ENCODE results near the gene PLCH1.

DNA sequence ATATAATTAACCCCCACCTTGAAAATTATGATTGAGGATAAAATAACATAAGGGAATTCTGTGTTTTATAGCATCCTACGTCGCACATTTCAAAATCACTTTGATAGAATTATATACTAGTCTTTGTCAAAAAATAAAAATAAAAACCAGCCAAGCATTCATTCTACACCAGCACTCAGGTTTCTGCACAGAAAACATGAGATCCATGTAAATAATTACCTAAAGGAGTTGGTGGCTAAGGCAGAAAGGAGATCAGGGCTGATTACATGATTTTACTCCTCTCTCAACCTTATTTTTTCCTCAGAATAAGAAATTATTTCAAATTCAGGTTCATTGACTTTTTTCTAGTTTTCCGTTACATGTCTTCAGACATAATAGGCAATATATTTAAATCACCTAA is 194.5 kb downstream of the PLCH1 start:
- TF ChIP-seq, protein P1, sequence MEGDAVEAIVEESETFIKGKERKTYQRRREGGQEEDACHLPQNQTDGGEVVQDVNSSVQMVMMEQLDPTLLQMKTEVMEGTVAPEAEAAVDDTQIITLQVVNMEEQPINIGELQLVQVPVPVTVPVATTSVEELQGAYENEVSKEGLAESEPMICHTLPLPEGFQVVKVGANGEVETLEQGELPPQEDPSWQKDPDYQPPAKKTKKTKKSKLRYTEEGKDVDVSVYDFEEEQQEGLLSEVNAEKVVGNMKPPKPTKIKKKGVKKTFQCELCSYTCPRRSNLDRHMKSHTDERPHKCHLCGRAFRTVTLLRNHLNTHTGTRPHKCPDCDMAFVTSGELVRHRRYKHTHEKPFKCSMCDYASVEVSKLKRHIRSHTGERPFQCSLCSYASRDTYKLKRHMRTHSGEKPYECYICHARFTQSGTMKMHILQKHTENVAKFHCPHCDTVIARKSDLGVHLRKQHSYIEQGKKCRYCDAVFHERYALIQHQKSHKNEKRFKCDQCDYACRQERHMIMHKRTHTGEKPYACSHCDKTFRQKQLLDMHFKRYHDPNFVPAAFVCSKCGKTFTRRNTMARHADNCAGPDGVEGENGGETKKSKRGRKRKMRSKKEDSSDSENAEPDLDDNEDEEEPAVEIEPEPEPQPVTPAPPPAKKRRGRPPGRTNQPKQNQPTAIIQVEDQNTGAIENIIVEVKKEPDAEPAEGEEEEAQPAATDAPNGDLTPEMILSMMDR (IDR thresholded peaks at IDR 0.05): no peak
- no peak for TF ChIP-seq POLR2A (IDR thresholded peaks at IDR 0.05)
